GM19240 (cell line): ENCODE results near the gene CFAP100.

Source experiments
- DNase-seq: peaks from one replicate; pipeline ENCODE4 v3.0.0; 2011; ENCODE audit warnings: low spot score; ENCODE audit not compliant: insufficient read length

The CFAP100 gene

DNA sequence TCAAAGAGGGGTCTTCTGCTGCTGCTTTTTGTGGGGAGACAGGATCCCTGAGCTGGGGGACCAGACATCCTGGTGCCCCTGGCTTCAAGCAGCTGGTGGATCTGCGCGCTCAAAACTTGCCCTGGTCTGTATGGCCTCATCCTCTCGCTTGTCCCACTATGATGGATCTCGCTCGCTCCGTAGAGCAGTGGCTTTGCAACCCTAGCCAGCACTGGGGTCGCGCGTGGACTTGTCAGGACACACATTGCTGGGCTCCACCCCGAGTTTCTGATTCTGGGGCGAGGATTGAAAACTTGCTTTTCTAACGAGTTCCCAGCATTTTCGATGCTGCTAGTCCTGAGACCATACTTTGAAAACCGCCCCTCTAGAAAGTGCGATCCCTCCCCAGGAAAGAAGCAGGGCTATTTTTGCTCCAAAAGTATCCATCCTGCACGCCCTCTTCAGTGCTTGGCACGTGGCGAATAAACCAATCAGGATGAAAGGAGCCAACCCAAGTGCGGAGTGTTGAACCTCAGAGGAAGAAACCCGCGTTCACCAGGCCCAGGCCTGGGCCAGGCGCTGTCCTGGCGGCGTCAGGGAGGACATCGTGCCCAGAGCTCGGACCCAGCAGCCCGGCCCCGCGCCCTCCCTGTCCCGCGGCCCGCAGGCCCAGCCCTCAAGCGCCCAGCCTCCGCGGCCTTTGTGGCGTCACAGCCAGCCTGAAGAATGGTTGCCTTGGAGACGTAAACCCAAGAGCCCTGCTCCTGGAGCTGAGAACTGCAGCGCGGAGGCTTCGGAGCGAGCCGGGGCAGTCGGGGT is at the start of gene CFAP100:
TSS of gene CFAP100 (plus strand) at position 731 of the 798 bp plus-strand sequence. CDS start 1,092 bp downstream, outside the sequence.
- DNase-seq: no peak

GRCh38 chr3:126345231-126345630 is 49.5 kb upstream of the CFAP100 start:
- no peak for DNase-seq

DNA sequence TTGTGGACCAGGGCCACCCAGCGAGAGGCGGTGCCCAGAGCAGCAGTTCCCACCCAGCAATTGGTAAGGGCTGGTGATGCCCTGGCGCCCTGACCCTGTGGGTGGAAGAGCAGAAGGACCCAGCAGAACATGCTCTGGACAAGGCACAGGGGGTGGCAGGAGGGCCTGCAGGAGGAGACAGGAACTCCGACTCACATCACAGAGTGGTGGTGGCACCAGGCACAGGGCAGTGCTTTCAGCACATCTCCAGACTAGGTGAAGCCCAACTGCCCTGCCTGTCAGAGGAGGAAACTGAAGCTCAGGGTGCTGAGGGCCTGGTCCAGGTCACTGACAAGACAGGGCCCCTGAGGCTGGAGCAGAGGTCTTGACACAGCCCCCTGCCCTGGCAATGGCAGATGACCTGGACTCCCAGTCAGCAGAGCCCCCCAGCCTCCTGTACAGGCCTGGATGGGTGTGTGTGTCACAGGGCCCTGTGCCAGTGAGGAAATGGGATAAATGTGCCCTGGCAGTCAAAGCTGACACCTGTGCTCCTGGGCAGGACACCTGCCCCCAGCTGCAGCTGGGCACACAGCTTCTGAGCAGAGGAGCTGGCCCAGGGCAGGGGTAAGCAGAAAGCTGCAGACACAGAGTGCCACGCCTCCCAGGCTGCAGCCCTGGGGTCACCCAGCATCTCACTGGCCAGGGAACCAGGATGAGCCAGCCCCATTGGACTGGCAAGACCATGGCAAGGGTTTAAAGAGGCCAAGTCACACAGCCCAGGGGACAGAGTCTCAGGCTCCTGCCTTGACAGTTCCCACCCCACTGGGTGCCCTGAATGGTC is 48.9 kb upstream of the CFAP100 start:
- DNase-seq: no peak

GRCh38 chr3:126346466-126346865 is 48.2 kb upstream of the CFAP100 start:
- no peak for DNase-seq

DNA sequence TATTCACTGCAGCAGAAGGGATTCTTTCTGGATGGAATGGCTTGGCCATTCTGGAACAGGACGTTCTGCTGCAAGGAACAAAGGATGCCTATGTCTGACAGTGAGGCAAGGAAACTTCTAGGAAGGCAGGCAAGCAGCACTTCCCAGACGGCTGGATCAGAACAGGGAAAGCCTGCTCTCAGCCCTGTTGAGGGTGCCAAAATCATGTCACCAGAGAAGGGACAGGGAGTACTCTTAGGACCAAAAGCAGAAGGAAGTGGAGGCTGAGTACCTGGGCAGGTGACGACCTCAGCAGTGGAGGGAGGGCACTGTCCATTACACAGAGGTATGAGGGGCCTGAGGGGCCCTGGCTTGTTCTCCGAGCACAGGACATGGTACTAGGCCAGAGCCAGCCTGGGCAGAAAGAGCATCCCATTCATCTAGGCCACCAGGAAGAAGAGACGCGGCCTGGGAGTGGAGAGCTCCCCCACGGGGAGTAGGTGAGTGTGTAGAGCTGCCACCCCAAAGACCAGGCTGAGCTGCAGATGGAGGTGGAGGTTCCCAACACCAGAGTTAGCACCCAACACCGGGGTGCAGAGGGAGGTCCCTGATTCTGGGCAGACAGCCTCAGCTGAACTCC is 47.1 kb upstream of the CFAP100 start:
- DNase-seq: no peak

GRCh38 chr3:126348308-126348920 is 46.3 kb upstream of the CFAP100 start:
- DNase-seq: no peak

- no peak for DNase-seq
Measured at GRCh38 chr3:126349071-126349470, 45.6 kb upstream of the CFAP100 start.

GRCh38 chr3:126349611-126350501 is 44.9 kb upstream of the CFAP100 start:
- DNase-seq: no peak

- no peak for DNase-seq
Measured at GRCh38 chr3:126350502-126351085, 44.1 kb upstream of the CFAP100 start.

DNA sequence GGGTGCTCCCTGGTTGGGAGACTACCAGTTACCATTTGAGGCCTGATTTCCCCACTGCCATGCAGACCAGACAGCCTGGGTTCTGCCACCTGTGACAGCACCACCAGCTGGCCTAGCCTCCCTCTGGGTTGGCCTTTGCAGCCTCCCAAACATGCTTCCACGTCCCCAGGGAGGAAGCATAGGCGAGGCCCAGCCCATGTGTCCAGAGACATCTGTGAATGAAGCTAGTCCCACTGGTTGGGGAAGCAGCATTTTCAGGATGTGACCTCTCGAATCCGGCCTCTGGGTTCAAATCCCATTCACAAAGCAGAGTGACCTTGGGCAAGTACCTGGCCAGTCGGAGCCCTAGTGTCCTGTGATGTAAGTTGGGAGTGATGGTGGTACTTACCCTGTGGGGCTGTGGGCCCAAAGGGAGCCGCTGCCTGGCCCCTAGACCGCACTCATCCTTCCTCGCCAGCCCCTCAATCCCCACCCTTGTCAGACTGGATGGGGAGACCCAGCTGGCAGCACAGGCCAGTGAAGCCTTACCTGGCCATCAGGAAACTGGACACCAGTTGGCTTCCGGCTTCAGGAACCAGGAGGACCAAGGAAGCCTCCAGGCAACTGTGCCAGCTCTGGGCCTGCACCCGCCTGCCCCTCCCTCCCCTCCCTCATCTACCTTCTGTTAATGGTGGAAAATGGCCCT is 43.5 kb upstream of the CFAP100 start:
- DNase-seq: no peak

- DNase-seq: no peak
Measured at GRCh38 chr3:126351771-126352475, 42.8 kb upstream of the CFAP100 start.

DNA sequence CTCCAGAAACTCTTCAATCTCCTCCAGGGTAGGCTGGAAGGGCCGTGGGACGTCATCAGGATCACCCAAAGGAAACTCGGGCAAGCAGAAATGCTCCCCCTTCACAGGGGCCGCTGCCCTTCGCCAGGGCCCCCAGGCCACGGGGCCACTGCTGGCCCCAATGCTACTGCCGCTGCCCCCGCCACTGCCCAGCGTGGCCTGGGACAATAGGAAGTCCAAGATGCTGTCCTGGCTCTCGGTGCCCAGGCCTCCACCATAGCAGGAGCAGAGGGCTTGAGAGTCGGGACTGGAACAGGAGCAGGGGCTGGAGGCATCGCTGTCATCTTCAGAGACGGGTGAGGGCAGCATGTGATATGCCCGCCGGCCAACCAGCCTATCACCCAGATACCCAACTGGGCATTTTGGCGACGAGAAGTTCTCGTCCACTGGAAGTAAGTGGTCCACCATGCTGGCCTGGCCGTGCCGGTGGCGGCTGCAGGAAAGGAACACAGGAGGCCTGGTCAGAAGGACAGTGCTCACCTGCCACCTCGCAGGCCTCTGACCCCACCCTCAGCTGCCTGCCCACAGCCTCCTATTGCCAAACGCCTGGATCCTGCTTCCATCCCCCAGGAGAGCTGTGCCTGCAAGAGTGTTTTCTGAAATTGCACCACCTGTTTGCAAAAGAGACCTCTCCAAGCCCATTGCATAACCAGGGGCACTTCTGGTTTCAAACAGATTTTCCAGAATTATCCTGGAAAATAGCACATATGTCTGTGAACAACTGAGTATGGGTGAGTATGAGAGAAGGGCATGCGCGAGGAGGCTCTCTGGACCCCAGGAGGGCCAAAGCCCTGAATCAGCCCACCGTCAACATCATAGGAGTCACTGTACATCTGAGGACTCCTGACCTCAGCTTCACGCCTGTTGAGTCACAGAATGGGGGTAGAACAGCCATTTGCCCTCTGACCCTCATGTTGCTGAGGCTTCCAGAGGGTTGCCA is 41.9 kb upstream of the CFAP100 start:
- no peak for DNase-seq

DNA sequence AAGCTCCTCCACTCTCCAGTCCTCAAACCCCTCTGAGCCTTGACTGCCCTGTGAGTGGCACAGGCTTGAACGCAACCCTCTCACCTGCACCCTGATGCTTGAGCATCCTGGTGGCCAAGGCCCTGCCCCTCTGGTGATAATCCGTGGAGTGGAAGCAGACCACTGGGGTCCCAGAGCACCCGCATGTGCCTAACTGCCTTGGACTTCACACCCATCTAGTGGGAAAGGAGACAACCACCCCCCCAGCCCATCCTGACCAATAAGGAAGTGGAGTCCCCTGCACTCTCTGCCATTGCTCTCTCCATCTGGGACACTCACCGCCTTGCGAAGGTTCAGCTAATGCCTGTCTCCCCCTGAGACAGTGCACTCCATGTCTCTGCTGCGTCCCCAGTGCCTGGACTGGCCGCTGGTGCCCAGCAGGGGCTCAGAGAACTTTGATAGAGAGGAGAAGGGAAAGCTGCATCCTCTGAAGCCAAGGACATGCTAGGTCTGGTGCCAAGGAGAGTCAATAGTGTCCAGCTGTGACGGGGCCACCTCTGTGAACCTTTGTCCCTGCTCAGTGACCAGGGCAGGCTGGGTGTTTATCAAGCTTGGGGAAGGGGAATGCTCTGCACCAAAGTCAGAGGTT is 40.9 kb upstream of the CFAP100 start:
- DNase-seq: no peak

DNA sequence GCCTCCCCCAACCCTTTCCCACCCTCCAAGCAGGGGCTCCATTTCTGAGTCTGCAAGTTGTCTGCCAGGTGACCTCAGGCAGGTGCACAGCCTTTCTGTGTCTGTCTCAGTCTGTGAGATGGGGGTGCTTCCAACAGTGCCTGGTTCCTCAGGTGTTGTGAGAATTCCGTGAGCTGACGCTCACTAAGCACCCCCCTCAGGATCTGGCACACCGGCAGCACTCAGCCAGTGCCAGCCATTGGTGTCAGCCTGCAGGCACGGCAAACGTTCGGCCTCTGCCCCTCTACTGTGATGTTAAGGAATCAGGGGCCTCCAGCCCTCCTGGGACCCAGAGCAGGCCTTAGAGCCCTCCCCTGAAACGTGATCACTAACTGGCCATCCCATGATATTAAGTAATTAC is 39.9 kb upstream of the CFAP100 start:
- no peak for DNase-seq

DNA sequence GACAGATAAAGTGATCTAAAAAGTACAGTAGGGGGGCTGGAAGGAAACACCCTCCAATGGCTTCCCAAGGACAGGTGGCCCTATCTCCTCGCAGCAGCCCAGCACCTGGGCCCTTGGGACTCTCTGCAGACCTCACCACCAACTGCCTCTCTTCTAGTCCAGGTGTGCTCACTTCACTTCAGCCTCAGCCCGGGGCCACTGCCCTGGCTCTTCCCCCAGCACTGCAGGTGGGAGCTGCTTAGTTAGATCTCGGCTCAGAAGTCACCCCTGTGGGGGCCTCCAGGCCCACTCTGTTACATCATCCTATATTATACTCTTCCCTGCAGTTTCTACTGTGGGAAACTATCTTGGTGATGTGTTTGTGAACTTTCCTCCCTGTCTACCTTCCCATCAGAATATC is 39.5 kb upstream of the CFAP100 start:
- no peak for DNase-seq

GRCh38 chr3:126355777-126356372 is 38.8 kb upstream of the CFAP100 start:
- no peak for DNase-seq
